ENCODE results near the gene ACP1.

GRCh38 chr2:283996-284794 lies 19.4 kb downstream of the ACP1 start:
- TF ChIP-seq EHMT2 (IDR thresholded peaks at IDR 0.05; ENCODE audit: low read depth) (no peak), CTCF (IDR thresholded peaks at IDR 0.05) (no peak), REST (IDR thresholded peaks at IDR 0.05) (no peak), MAFK (IDR thresholded peaks at IDR 0.05; ENCODE audit: partially characterized antibody) (no peak)
